HG02623 (cell line): ENCODE results near the gene RBP5.

ENCODE experiments used
- ATAC-seq: cut with Tn5 transposase; IDR thresholded peaks from one replicate; pipeline ENCODE4 v1.9.1; 2021; ENCODE audit warnings: moderate library complexity; ENCODE audit not compliant: unreplicated experiment

RBP5 gene

DNA sequence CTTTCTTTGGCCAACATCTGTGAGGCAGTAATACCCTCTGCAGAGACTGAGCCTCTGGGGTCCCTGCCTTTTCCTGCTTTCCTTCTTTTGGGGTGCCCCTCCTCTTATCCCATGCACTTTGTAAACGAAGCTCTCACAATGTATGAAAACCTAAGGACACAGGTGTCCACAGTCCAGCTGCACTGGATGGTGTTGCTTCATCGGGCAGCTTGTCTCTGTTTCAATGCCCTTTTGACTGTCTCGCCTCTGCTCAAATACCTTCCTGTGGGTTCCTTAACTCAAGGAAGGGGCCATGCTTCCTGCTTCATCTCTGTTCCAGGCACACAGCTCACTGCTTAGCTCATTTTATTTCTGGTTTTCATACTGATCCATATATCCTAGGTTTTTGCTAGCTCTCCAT, 26.1 kb downstream of the RBP5 start:
- no peak for ATAC-seq

DNA sequence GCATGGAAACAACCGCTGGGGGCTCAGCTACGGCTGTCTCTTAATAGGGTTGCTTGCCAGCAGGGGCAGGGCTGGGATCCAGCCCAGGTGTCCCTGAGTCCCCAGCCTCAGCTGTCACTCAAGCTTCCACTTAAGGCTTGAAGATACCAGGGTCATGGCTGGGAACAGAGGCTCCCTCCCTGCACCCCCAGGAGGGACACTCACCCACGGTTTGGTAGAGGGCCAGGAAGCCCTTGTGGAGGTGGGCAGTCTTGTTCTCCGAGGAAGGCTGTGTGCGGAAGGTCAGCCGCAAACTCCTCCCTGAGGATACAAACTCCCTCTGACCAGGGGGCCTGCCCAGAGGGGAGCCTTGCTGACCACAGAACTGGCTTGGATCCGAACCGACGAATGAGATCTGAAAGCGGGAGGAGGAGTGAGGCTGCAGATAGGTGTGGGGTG, 27.0 kb downstream of the RBP5 start:
- no peak for ATAC-seq

DNA sequence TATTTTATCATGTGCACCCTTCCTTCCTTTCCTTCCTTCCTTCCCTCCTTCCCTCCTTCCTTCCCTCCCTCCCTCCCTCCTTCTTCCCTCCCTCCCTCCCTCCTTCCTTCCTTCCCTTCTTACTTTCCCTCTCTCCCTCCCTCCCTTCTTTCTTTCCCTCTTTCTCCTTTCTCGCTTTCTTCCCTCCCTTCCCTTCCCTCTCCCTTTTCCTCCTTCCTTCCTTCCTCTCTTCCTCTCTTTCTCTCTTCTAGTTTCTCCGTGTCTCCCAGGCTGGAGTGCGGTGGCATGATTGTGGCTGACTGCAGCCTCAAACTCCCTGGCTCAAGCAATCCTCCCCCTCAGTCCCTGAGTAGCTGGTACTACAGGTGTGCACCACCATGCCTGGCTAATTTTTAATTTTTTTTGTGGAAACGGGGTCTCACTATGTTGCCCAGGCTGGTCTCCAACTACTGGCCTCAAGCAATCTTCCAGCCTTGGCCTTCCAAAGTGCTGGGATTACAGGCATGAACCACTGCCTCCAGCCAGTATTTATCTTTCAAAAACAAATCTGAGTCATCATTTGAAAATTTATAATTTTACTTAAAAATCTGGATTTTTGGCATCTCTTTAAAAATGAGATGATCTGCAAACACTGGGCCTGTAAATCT, 27.5 kb downstream of the RBP5 start:
- ATAC-seq, result no peak

DNA sequence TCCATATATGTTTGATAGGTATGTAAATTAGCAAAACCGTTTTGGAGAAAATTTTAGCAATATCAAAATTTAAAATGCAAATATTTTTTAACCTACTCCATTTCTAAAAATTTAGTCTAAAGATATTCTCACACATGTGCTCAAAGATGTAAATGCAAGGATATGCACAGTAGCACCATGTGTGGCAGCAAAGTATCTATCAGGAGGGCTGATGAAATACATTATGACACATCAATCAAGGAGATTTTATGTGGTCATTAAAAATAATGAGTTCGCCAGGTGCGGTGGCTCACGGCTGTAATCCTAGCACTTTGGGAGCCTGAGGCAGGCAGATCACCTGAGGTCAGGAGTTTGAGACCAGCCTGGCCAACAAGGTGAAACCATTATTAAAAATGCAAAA, 28.4 kb downstream of the RBP5 start:
- no peak for ATAC-seq

DNA sequence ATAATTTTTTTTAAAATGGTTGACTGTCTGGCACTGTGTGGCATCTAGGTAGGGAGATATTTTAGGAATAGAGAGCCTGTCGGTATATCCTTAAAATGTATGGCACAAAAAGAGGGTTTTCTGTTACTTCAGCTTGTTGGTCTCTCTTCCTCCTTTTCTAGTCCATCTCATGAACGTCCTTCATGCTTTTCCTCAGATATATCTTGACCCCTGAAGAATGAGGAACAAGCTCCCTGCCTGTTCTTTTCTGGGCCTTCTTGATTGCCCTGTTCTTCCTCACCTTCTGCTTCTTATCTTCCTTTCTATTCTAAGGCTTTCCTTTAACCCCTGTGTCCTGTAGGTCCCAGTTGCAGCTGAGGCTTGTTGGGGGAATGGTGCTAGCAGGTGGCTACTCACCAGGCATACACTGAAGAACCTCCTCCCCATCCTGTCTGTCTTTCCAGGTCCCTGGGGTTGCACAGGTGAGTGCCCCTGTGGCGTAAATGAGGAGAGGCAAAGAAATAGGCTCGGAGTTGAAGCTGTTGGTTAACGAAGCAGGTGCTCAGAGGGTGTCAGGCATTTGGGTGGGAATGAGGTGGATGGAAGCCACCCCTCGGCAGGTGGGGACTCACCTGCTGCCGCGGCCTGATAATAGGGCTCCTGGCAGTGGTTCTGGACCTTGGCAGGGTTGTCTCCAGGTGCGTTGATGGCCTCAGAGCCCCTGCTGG, 29.2 kb downstream of the RBP5 start:
- no peak for ATAC-seq

DNA sequence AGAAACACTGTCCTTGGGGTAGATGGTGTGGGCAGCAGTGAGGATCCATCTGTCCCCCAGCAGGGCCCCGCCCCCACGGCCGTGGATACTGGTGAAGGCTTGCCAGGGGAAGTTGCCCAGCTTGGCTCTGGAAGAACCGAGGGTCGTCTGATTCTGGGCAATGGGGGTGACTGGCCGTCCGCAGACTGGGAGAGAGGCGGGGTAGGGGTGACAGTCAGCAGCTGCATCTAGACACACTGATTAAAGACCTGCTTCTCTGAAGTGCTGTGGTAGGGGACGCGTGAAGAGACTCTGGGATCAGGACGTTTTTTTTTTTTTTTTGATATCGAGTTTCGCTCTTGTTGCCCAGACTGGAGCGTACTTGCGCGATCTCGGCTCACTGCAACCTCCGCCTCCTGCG, 31.7 kb downstream of the RBP5 start:
- no peak for ATAC-seq

DNA sequence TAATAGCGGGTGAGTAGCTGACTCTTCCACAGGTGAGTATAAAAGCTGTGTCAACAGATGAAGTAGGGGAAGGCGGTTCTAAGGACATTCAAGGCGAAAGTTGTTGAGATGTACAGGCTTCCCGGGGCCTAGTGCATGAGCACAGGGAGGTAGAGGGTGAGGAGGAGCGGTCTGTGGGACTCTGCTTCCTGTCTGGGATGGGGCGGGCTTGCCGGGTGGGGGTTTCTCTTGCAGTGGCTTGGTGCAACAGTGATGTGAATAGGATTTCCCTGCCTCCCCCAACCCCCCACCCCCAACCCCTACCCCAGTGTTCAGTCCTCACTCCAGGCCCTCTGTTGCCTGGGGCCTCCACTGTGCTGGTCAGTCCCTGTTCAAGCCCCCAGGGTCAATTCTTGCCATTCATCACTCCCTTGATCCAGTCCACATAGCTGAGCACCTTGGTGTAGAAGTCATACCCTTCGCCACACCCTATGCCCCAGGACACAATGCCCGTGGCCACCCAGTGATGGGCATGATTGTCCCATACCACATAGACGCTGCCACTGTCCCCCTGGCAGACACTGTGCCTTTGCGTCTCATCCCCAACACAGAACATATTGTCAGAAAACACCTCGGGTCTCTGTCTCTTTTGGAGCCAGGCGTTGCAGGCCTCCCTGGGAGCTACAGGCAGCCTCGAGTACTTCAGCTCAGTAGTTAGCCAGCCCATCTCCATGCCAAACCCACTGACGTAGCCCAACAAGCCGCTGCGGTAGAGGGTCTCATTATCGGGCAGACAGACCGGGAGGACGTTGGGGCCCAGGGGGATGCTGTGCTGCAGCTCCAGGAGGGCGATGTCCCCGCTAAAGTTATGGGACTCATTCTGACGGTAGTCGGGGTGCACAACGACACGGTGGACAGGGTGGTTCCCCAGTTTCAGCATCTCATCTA, 32.4 kb downstream of the RBP5 start:
- ATAC-seq, result no peak

DNA sequence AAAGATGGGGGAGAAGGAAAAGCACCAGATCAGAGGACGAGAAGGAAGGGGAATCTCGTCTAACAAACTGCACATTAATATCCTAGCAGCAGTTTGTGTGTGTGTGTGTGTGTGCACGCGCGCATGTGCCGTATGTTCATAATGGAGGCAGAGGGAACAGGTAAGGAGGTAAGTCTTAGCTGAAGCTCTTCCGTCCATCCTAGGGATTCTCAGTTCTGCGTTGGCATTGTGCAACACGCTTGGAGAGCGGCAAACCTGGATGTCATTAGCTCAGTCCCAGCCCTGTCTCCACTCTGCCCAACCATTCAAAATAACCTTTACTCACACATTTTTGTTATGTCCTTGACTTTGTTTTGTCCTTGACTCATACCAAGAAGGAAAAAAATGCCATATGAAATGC, 34.8 kb downstream of the RBP5 start:
- no peak for ATAC-seq

DNA sequence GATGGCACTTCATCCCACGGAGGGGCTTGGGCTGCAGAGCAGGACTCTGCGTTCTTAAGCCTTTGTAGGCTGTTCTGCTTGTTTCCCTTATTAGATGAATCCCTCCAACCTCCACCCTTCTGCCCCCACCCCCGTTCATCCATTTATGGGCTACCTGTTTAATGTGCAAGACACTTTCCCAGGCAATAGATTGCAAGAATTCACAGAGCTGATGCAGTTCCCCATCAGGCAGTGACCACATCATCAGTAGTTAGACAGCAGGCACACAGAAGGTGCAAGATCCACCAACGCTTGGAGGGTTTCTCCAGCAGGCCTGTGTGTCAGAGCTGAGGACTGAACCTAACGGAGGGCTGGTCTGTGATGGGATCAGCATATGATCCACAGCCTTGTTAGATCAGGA, 35.2 kb downstream of the RBP5 start:
- no peak for ATAC-seq

DNA sequence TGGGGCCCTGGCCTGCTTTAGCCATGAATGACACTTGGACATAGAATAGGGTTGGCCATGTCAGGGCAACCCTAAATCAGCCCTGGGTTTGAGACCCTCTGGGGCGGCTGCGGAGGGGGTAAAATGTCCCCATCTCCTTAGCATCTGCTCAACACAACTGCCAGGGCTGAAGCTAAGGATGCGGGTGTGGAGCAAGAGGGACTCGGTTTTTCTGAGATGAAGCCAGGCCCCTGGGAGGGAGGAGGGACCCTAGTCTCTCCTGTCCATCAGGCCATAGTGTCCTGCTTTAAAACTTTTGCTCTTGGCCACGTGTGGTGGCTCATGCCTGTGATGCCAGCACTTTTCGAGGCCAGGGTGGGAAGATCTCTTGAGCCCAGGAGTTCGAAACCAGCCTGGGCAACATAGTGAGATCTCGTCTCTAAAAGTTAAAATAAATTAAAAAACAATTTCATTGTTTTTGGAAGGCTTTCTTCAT, 35.7 kb downstream of the RBP5 start:
- ATAC-seq, result no peak

DNA sequence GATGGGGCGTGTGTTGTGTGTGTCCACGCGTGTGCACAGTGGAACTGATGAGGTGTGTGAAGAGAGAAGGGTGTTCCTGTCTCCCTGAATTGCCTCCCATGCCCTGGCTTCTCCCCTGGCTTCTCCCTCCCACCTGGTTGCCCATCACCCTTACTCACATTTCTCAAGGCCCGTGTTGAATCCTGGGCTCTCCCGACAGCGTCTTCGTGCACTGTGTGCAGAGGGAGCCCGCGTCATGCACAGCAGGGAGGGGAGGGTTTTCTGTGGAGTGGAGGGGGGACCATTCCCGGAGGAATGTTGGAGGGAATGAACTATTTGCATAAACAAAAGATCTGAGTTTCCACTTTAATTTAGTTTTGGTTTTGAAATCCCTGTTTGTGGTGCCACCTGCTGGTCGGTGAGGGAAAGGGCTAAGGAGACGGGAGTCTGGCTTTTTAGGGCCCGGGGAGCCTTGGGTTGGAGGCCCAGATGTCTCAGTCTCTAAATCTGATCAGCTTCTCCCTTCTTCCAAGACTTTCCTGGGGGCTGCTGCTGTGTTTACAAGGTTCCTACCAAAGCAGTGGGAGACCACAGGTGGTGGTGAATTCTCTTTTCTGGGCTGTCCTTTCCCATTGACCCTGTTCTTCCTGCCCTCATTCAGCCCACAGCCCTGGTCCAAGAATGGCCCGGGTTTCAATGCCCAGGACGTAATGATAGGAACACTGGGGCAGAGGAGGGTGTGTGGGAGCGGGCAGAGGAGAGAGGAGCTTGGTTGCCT, 36.3 kb downstream of the RBP5 start, which contains the start of gene C1R:
Gene C1R (minus strand): TSS at position 217 of the 757 bp plus-strand sequence. CDS start 57 bp downstream, at position 160.
- ATAC-seq, result no peak

DNA sequence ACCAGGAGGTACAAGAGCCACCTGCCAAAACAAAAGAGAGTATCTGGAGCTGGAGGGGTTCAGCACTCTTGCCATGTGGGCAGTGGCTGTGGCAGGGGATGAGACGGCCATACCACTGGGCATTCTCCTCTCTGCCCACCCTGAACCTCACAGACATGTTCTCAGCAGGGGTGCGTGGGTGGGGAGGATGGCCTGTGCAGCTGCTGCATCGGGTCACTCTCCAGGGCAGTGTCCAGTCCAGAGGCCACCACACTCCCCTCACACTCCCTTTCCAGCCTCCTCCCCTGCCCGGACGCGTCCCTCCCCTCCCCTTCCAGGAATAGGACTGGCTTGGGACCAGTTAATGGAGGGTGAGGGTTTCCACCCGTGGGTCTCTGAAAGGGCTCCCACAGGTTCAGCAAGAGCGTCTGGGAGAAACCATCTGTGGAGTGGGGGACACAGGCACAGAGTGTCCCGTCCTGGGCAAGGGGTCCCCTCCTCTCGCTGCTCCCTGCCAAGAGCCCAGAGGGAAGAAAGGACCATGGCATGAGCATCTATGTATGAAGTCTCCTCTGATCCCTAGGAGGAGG, 36.9 kb downstream of the RBP5 start:
- ATAC-seq, result no peak

DNA sequence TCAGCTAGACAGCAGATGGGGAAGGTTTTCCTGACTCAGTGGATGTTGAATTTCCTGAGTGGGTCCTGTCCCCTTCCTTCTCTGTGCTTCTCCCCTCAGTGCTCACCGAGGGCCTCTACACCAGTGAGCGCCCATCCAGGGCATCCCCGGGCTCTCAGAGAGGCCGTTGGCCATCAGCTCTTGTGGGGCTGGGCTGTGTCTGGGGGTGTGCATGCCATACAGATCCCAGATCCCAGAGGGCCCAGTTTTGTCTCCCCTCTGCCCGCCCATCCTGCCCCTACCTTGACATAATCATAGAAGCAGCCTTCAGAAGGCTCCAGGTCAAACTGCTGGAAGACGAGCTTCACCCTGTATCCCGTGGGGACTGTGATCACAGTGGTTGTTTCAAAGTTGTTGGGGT, 37.5 kb downstream of the RBP5 start:
- ATAC-seq, result no peak

DNA sequence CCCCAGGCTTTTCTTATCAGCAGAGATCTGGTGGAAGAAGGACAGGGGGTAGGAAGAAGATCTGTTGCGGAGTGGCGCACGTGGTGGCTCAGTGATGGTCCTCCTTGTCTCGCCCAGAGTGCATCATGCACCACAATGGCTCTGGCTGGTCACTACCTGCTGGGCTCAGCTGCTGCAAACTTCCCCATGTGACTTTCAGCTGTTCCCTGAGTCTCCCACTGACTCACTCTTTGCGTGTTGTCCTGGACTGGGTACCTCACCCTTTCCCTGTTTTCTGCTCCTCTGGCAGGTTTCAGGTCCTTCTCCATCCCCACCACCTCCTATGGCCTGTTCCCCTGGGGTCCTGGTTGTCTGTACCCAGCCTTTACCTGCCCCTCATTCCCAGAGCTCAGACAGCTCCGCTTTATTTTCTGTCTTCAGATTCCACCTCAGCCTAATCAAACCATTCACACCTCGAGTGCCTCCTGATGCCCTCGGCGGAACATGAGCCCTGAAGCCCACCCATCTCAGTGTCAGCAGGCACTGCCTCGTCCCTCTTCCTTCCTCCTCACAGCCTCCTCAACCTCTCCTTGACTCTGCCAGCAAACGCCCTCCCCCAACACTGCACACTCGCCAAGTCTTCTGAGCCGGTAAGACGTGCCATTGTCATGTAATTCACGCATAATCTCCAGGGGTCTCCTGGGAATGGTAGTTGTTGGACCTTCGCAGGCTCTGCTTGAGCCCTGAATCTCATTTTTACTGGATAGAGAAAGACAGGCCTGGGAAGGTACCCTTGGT, 38.3 kb downstream of the RBP5 start:
- ATAC-seq, result no peak

DNA sequence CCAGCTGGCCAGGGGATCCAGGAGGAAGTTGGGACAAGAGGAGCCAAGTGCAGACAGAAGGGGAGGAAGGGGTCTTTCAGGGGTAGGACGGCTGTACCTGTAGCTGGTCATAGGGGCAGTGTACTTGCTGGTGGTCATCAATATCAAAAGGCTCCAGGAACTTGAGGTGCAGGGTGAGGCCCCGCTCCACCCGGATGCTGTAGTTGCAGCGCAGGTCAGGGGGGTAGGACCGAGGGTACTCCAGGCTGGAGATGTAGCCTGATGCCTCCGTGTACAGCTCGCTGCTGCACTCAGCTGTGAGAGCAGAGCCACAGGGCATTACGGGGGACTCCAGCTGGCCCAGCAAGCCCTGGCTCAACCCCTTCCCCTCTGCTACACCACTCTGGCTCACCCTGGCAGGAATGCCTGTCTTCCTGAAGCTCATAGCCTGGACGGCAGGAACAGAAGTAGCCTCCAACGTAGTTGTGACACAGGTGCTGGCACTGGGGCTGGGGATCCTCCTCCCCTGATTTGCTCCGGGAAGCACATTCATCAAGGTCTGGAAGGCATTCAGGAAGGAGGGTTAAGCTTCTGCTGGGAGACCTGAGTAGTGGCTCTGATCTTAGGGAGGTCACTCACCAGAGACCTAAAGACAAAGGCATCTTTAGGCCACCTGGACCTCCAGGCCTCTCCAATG, 39.4 kb downstream of the RBP5 start:
- no peak for ATAC-seq

DNA sequence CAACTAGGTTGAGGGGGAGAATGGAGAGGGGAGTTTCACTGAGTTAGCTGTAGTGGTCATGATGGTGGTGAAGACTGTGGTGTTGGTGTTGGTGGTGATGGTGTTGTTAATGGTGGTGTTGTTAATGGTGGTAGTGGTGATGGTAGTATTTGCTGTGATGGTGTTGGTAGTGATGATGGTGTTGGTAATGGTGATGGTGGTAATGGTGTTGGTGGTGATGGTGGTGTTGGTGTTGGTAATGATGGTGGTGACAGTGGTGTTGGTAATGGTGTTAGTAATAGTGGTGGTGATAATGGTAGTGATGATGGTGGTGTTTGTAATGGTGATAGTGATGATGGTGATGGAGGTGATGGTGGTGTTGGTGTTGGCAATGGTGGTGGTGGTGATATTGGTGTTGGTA, 45.6 kb downstream of the RBP5 start:
- ATAC-seq, result no peak

DNA sequence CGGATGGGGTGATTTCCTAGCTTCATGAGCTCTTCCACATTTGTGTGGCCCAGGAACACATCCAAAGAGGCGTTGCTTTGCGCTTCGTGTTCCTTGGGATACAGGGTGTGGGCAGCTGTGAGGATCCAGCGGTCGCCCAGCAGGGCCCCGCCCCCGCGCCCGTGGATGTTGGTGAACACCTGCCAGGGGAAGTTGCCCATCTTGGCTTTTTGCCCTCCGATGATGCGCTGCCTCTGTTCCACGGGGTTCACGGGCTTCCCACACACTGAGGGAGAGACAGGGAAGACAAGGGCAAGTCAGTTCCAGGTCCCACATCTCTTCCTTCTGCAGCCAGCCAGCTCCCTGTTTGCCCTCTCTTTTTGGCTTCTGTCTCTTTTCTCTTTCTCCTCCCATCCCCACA, 47.7 kb downstream of the RBP5 start:
- no peak for ATAC-seq

DNA sequence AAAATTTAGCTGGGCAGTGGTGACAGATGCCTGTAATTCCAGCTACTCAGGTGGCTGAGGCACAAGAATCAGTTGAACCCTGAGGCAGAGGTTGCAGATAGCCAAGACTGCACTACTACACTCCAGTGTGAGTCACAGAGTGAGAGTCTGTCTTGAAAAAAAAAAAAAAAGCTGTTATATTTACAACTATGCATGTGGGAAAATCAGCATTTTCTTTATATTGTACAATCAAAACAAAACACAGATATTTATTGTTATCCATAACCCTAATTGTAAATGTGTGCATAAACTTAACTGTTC, 48.9 kb downstream of the RBP5 start:
- no peak for ATAC-seq

DNA sequence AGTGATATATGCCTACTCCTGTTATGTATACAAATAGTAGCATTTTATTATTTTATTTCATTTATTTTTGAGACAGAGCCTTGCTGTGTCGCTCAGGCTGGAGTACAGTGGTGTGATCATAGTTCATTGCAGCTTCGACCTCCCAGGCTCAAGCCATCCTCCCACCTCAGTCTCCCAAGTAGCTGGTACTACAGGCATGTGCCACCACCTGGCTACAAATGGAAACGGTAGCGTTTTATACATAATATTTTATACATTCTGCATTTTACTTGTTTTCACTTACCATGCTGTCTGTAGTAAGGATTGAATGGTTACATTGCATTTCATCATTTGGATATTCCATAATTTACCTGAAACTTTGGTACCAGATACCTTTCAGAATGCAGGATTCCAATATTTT, 50.5 kb downstream of the RBP5 start:
- no peak for ATAC-seq
